NK-92 treated with Interleukin-12 subunit alpha and Interleukin-12 subunit beta, amount 100 ng/mL, for 24 hours (cell line): Measurements from ENCODE around the gene TXK.

Source experiments
- DNase-seq: peaks from one replicate; lab custom pipeline; 2025; lab: John Stamatoyannopoulos, UW

The TXK gene

GRCh38 chr4:48051078-48051477 lies 83.0 kb downstream of the TXK start:
- DNase-seq = no peak

- no peak for DNase-seq
Measured at GRCh38 chr4:48049483-48049882, 84.6 kb downstream of the TXK start.

- DNase-seq = no peak
Measured at GRCh38 chr4:48047896-48048295, 86.2 kb downstream of the TXK start.

- DNase-seq = peak; percentile 79
Measured at GRCh38 chr4:48047421-48047844, 86.6 kb downstream of the TXK start.

- no peak for DNase-seq
Measured at GRCh38 chr4:48046059-48046458, 88.0 kb downstream of the TXK start.

GRCh38 chr4:48044298-48044697 lies 89.8 kb downstream of the TXK start:
- DNase-seq = no peak

GRCh38 chr4:48043504-48043903 lies 90.5 kb downstream of the TXK start:
- DNase-seq = no peak

- DNase-seq = no peak
Measured at GRCh38 chr4:48042979-48043461, 91.0 kb downstream of the TXK start.

- no peak for DNase-seq
Measured at GRCh38 chr4:48041535-48042137, 92.4 kb downstream of the TXK start.

GRCh38 chr4:48039561-48039960 lies 94.5 kb downstream of the TXK start:
- no peak for DNase-seq

GRCh38 chr4:48038666-48039065 lies 95.4 kb downstream of the TXK start:
- DNase-seq = no peak

GRCh38 chr4:48037117-48037462 lies 97.0 kb downstream of the TXK start:
- no peak for DNase-seq

- DNase-seq = no peak
Measured at GRCh38 chr4:48035952-48036351, 98.1 kb downstream of the TXK start.

GRCh38 chr4:48033825-48034413 lies 100.1 kb downstream of the TXK start:
- DNase-seq = no peak

- DNase-seq = no peak
Measured at GRCh38 chr4:48033412-48033811, 100.6 kb downstream of the TXK start.

- DNase-seq = no peak
Measured at GRCh38 chr4:48032721-48033120, 101.3 kb downstream of the TXK start.

- no peak for DNase-seq
Measured at GRCh38 chr4:48031802-48032525, 102.1 kb downstream of the TXK start.

GRCh38 chr4:48030470-48030869 lies 103.6 kb downstream of the TXK start:
- DNase-seq = no peak

- DNase-seq = no peak
Measured at GRCh38 chr4:48028696-48029095, 105.4 kb downstream of the TXK start.

GRCh38 chr4:48027653-48028052 lies 106.4 kb downstream of the TXK start:
- DNase-seq = no peak

- DNase-seq = no peak
Measured at GRCh38 chr4:48025005-48025404, 109.0 kb downstream of the TXK start.

GRCh38 chr4:48024522-48024921 lies 109.5 kb downstream of the TXK start:
- DNase-seq = no peak

- DNase-seq = no peak
Measured at GRCh38 chr4:48022192-48022799, 111.8 kb downstream of the TXK start.
